Upper lobe of left lung (tissue), 6 donors: ENCODE measurements around the gene NCF2. TPM values are rescaled to one million over a fixed set of nuclear protein-coding genes. Genes with fewer than 3 reads are reported as not detected.
"Not testable (repeated sequence)": the region's sequence is repeated elsewhere in the genome, so short reads cannot be mapped to it uniquely, and the experiment has no call there.

ENCODE experiments used
- ATAC-seq, 2 donors: fragments of 200-7000 bp; cut with Tn5 transposase; one replicate each; pipeline ENCODE4 v1.9.1; 2022; ENCODE audit warnings: mild to moderate bottlenecking in 2 of 2, moderate library complexity in 2 of 2; ENCODE audit not compliant: low FRiP score in 2 of 2
- DNase-seq, 2 donors: peaks; one replicate each; pipeline ENCODE4 v3.0.0-alpha.2; 2019 to 2020
- H3K27ac ChIP-seq, 4 donors: fragments of 200-600 bp; sonication (generic); one replicate each; pipeline ENCODE4 v1.5.1; 2016 to 2019
- H3K27me3 ChIP-seq, 4 donors: fragments of 200-600 bp; sonication (generic); one replicate each; pipeline ENCODE4 v1.5.1; 2017 to 2019
- H3K36me3 ChIP-seq, 4 donors: fragments of 200-600 bp; sonication (generic); one replicate each; pipeline ENCODE4 v1.5.1; 2016 to 2019
- H3K4me1 ChIP-seq, 4 donors: fragments of 200-600 bp; sonication (generic); one replicate each; pipeline ENCODE4 v1.5.1; 2018 to 2019
- H3K4me3 ChIP-seq, 4 donors: fragments of 200-600 bp; sonication (generic); one replicate each; pipeline ENCODE4 v1.5.1; 2017 to 2019; ENCODE audit warnings: mild to moderate bottlenecking in 2 of 4, moderate library complexity in 1 of 4
- H3K9me3 ChIP-seq, 4 donors: fragments of 200-600 bp; sonication (generic); one replicate each; pipeline ENCODE4 v1.5.1; 2018 to 2019
- CTCF ChIP-seq, 6 experiments: fragments of 450-650 bp in 4 of 6; fragments of 200-600 bp in 2 of 6; sonication (generic) in 2 of 6; IDR thresholded peaks; one replicate each; pipeline ENCODE4 v1.5.1; 2016 to 2019; ENCODE audit warnings: antibody characterized with exemption in 6 of 6
- EP300 ChIP-seq, 4 donors: sonication (generic); formaldehyde crosslinking; IDR thresholded peaks; one replicate each; pipeline ENCODE4 v1.5.1; 2017; ENCODE audit warnings: antibody characterized with exemption in 4 of 4, control low read depth in 2 of 4
- POLR2A ChIP-seq, 4 donors: fragments of 450-650 bp; IDR thresholded peaks; one replicate each; pipeline ENCODE4 v1.5.1; 2016 to 2017; ENCODE audit warnings: antibody characterized with exemption in 4 of 4, mild to moderate bottlenecking in 2 of 4
- POLR2AphosphoS5 ChIP-seq, 2 donors: sonication (generic); formaldehyde crosslinking; IDR thresholded peaks; one replicate each; pipeline ENCODE4 v1.5.1; 2017; ENCODE audit warnings: antibody characterized with exemption in 2 of 2
- WGBS, 2 donors: methylation state at CpG; one replicate each; pipeline ENCODE4 v1.1.5; 2017 to 2018; 5-methylcytosine and 5-hydroxymethylcytosine counted together
- total RNA-seq, 6 donors: library from RNA; depleted of rRNA in 4 of 6; stranded (reverse); fragments of >200 nt in 4 of 6; gene quantifications; one replicate each; pipeline versions ENCODE4 v1.1.0 to v1.2.1, GENCODE V29; 2016 to 2021
- donor health status: DM: no; HTN: no; CAD: no; lungs with moderate emphysema.
- donor health status: DM: no; HTN: yes; CAD: no; lungs with severe emphysema.

Gene NCF2
- total RNA-seq, 6 donors from 2014 or later: 68.5 to 202 (median 143) TPM

- Histone ChIP-seq H3K36me3 (peaks cover 0 to 13% (median 2%) of the 10 kb centered on the region in 4 donors), H3K27ac (no peak overlapping the region), H3K4me3 (no peak overlapping the region), H3K9me3 (no peaks in the 10 kb centered on the region), H3K27me3 (no peaks in the 10 kb centered on the region), H3K4me1 (peaks cover 0 to 15% (median 12%) of the 10 kb centered on the region in 4 donors)
- DNase-seq: no peak
- 55 to 69% methylated on average over 1 of the region's 1 CpG for WGBS, 2 donors
- no peak for ATAC-seq
- TF ChIP-seq POLR2A (IDR thresholded peaks at IDR 0.05) (no peak), CTCF (IDR thresholded peaks at IDR 0.05) (no peak), POLR2AphosphoS5 (IDR thresholded peaks at IDR 0.05) (no peak), EP300 (IDR thresholded peaks at IDR 0.05) (no peak)
Measured at GRCh38 chr1:183619781-183620180, 29.5 kb upstream of the NCF2 start.

- not testable (repeated sequence) for ATAC-seq, H3K4me3 ChIP-seq, DNase-seq, H3K9me3 ChIP-seq, H3K27ac ChIP-seq, H3K27me3 ChIP-seq, H3K36me3 ChIP-seq
- H3K4me1 ChIP-seq: peaks cover 0 to 15% (median 11%) of the 10 kb centered on the region in 4 donors
- 82 to 100% methylated on average over 5 of the region's 5 CpGs for WGBS, 2 donors
Measured at GRCh38 chr1:183618202-183618601, 27.9 kb upstream of the NCF2 start.

GRCh38 chr1:183612975-183613374 lies 22.7 kb upstream of the NCF2 start:
- H3K9me3 ChIP-seq, ATAC-seq, H3K4me3 ChIP-seq, DNase-seq, H3K27ac ChIP-seq, H3K27me3 ChIP-seq, H3K36me3 ChIP-seq: not testable (repeated sequence)
- H3K4me1 ChIP-seq: peaks cover 17 to 28% (median 25%) of the 10 kb centered on the region in 4 donors
- 83 to 95% methylated on average over 3 of the region's 3 CpGs for WGBS, 2 donors

- peaks cover 19 to 31% (median 26%) of the 10 kb centered on the region in 4 donors for H3K4me1 ChIP-seq
- no peaks in the 10 kb centered on the region for H3K36me3 ChIP-seq
- H3K9me3 ChIP-seq: no peaks in the 10 kb centered on the region
- ATAC-seq (no peak), DNase-seq (no peak)
- no peak overlapping the region for H3K27ac ChIP-seq
- 70 to 75% methylated on average over 3 of the region's 3 CpGs for WGBS, 2 donors
- no peak overlapping the region for H3K4me3 ChIP-seq
- no peaks in the 10 kb centered on the region for H3K27me3 ChIP-seq
- TF ChIP-seq POLR2A (IDR thresholded peaks at IDR 0.05): no peak
- TF ChIP-seq CTCF (IDR thresholded peaks at IDR 0.05): no peak
- TF ChIP-seq POLR2AphosphoS5 (IDR thresholded peaks at IDR 0.05): no peak
- TF ChIP-seq EP300 (IDR thresholded peaks at IDR 0.05): no peak
Measured at GRCh38 chr1:183612407-183612806, 22.1 kb upstream of the NCF2 start.

GRCh38 chr1:183611021-183611420 lies 20.8 kb upstream of the NCF2 start:
- peak overlapping the region in 1 of 4 donors; percentile 82 for H3K27ac ChIP-seq
- no peaks in the 10 kb centered on the region for H3K9me3 ChIP-seq
- DNase-seq (no peak), ATAC-seq (no peak)
- H3K4me3 ChIP-seq: no peak overlapping the region
- WGBS, 2 donors: 31 to 81% methylated on average over 2 of the region's 2 CpGs
- no peaks in the 10 kb centered on the region for H3K27me3 ChIP-seq
- no peak for TF ChIP-seq EP300 (IDR thresholded peaks at IDR 0.05)
- TF ChIP-seq CTCF (IDR thresholded peaks at IDR 0.05): no peak
- no peak for TF ChIP-seq POLR2A (IDR thresholded peaks at IDR 0.05)
- no peak for TF ChIP-seq POLR2AphosphoS5 (IDR thresholded peaks at IDR 0.05)
- H3K36me3 ChIP-seq: no peaks in the 10 kb centered on the region
- H3K4me1 ChIP-seq: peaks cover 23 to 32% (median 28%) of the 10 kb centered on the region in 4 donors

- Histone ChIP-seq H3K4me3 (peak overlapping the region in 1 of 4 donors; percentile 11), H3K36me3 (no peaks in the 10 kb centered on the region), H3K9me3 (no peaks in the 10 kb centered on the region), H3K4me1 (peaks cover 23 to 32% (median 28%) of the 10 kb centered on the region in 4 donors), H3K27me3 (no peaks in the 10 kb centered on the region), H3K27ac (peak overlapping the region; percentile 55 to 82 (median 68))
- WGBS, 2 donors: 11 to 21% methylated on average over 3 of the region's 3 CpGs
- DNase-seq (no peak), ATAC-seq (peak; percentile 48 to 59)
- TF ChIP-seq POLR2AphosphoS5 (IDR thresholded peaks at IDR 0.05) (peak in 1 of 2 donors; percentile 16), POLR2A (IDR thresholded peaks at IDR 0.05) (no peak)
Measured at GRCh38 chr1:183609759-183610452, 19.6 kb upstream of the NCF2 start.
